ENCODE data around the gene SH3PXD2A. TPM values are rescaled to one million over a fixed set of nuclear protein-coding genes. Genes with fewer than 3 reads are reported as not detected.

The SH3PXD2A gene
- total and polyA plus RNA-seq, 2 of the 4 experiments (the other 2 are of a cell fraction): 6.3 to 23.0 TPM

DNA sequence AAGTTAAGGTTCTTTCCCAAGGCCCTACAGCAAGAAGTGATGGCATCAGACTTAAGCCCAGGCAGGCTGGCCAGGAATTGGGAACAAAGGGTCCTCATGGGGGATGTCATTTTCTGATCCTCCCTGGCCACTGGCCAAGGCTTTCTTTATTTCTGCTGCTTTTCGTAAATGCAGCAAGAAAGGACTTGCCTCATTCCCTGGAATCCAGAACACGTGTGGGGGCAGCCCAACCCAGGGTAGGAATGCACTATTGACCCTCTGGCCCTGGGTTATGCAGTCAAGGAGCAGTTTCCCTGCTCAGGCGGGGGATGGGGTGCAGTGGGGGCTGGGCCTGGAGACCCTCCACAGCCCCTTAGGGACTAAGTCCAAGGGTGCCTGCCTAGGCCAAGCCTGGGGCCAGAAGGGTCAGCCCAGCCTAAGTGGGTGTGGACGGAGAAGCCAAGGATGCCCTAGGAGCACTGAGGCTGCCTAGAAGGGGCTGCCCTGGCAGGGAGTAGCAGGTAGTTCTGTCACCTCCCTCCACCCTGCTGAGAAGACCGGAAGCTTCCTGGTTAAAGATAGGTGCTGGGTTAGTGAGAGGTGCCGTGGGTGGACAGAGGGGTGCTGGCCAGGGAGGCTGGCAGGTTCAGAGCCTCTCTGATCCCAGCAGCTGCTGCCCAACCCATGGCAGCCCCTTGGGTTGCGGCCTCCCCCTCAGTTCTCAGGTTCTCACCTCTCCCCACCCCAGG, 179.2 kb downstream of the SH3PXD2A start:
- Histone ChIP-seq H3K36me3 (ENCODE audit: control insufficient read depth, insufficient read depth, low read length) (peaks cover 4% of the 10 kb centered on the region; the same call in 1 of the 2 replicates), H2BK120ac (ENCODE audit: low read depth, low read length) (peak overlapping the region; percentile 86), H3K9me3 (ENCODE audit: control insufficient read depth, insufficient read depth, low read length) (no peaks in the 10 kb centered on the region), H2BK20ac (ENCODE audit: low read depth, low read length) (peak overlapping the region; percentile 41), H3K9ac (ENCODE audit: low read depth, low read length) (peak overlapping the region; percentile 85), H4K20me1 (ENCODE audit: insufficient read depth, low read length) (no peaks in the 10 kb centered on the region), H4K8ac (ENCODE audit: low read depth in 2 of 2, low read length in 2 of 2) (peak overlapping the region; percentile 98), H3K79me1 (ENCODE audit: low read depth in 1 of 2, low read length in 2 of 2) (peaks cover 37 to 68% of the 10 kb centered on the region in 2 experiments), H3K14ac (replicated peaks; ENCODE audit: low read depth, low read length) (peak overlapping the region; percentile 98), H2BK5ac (ENCODE audit: low read depth, low read length, poor library complexity, severe bottlenecking) (peak overlapping the region; percentile 94), H2BK15ac (ENCODE audit: low read depth, low read length) (peak overlapping the region; percentile 89; the same call in 2 of the 3 replicates), H3K27me3 (ENCODE audit: control insufficient read depth, insufficient read depth, low read length) (no peaks in the 10 kb centered on the region), H4K91ac (ENCODE audit: insufficient read depth, low read depth, low read length) (peak overlapping the region; percentile 96), H3K23ac (ENCODE audit: low read depth, low read length) (peak overlapping the region; percentile 95), H3K4me3 (ENCODE audit: insufficient read depth, low read depth, low read length) (0 out of 2 replicates have a peak overlapping the region, but pooled peaks have one; percentile 46), H3K4me2 (ENCODE audit: low read depth, low read length) (peak overlapping the region; percentile 78), H4K5ac (ENCODE audit: low read depth, low read length) (peak overlapping the region; percentile 58), H2AFZ (replicated peaks; ENCODE audit: low read length, poor library complexity) (peak overlapping the region; percentile 54), H2AK5ac (ENCODE audit: low read depth, low read length) (peak overlapping the region; percentile 99), H3K18ac (ENCODE audit: low read depth, low read length) (peak overlapping the region; percentile 56), H3K9me1 (ENCODE audit: insufficient read depth, low read length) (peaks cover 15% of the 10 kb centered on the region), H3K56ac (ENCODE audit: extremely low read depth, insufficient read depth, low read length) (peak overlapping the region; percentile 97; the same call in 1 of the 2 replicates), H3K27ac (ENCODE audit: insufficient read depth, low read length) (peak overlapping the region; percentile 91), H2AK9ac (replicated peaks; ENCODE audit: low read depth, low read length, poor library complexity) (peak overlapping the region; percentile 100), H3K4ac (ENCODE audit: low read depth, low read length) (peak overlapping the region; percentile 98), H3K4me1 (ENCODE audit: control insufficient read depth, insufficient read depth, low read length) (peaks cover 24% of the 10 kb centered on the region)
- no TSS peak for BruUV-seq (replicated peaks)
- TF ChIP-seq CEBPB (IDR thresholded peaks at IDR 0.05; ENCODE audit: low read depth, low read length): peak; percentile 42
- no peak for TF ChIP-seq MXI1 (IDR thresholded peaks at IDR 0.05; ENCODE audit: borderline replicate concordance, low read depth, low read length)
- TF ChIP-seq, protein P1, sequence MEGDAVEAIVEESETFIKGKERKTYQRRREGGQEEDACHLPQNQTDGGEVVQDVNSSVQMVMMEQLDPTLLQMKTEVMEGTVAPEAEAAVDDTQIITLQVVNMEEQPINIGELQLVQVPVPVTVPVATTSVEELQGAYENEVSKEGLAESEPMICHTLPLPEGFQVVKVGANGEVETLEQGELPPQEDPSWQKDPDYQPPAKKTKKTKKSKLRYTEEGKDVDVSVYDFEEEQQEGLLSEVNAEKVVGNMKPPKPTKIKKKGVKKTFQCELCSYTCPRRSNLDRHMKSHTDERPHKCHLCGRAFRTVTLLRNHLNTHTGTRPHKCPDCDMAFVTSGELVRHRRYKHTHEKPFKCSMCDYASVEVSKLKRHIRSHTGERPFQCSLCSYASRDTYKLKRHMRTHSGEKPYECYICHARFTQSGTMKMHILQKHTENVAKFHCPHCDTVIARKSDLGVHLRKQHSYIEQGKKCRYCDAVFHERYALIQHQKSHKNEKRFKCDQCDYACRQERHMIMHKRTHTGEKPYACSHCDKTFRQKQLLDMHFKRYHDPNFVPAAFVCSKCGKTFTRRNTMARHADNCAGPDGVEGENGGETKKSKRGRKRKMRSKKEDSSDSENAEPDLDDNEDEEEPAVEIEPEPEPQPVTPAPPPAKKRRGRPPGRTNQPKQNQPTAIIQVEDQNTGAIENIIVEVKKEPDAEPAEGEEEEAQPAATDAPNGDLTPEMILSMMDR (conservative IDR thresholded peaks at IDR 0.05; ENCODE audit: low read depth, low read length): no peak
- peak; percentile 74; the same call in 1 of the 2 replicates for TF ChIP-seq BHLHE40 (IDR thresholded peaks at IDR 0.05; ENCODE audit: low read depth, low read length)
- TF ChIP-seq, protein P2, sequence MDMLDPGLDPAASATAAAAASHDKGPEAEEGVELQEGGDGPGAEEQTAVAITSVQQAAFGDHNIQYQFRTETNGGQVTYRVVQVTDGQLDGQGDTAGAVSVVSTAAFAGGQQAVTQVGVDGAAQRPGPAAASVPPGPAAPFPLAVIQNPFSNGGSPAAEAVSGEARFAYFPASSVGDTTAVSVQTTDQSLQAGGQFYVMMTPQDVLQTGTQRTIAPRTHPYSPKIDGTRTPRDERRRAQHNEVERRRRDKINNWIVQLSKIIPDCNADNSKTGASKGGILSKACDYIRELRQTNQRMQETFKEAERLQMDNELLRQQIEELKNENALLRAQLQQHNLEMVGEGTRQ (IDR thresholded peaks at IDR 0.05; ENCODE audit: low read depth, low read length): peak; percentile 51; the same call in 1 of the 2 replicates
- ATAC-seq (ENCODE audit: low read depth) (no peak), DNase-seq (peak; percentile 34)
- WGBS, 2 experiments (ENCODE audit: extremely low coverage in 2 of 2, insufficient read length in 1 of 2): 100% methylated on average over 1 of the region's 7 CpGs; no CpG with 5 or more reads in 1 of the 2 experiments
- intact Hi-C loops (cut with micrococcal nuclease) (loop anchor here (1.0 to 5.0 kb wide), 2 partner anchors 15 to 59 kb away; no protein-coding TSS in a partner anchor), dilution Hi-C loops (cut with HindIII; ENCODE audit: low sequenced_read_pairs, unreplicated experiment) (loop anchor here (10.0 kb wide), 1 partner anchor 61 kb away; no protein-coding TSS in a partner anchor), in situ Hi-C loops (cut with MboI; ENCODE audit: low sequenced_read_pairs) (no loop called here)
- ChIA-PET POLR2A (ENCODE audit: unreplicated experiment) (no interaction called here), CTCF (interaction anchor here (1.0 kb wide), 1 partner anchor 10 kb away, joined by 3 read pairs; no protein-coding TSS in a partner anchor)
